CD4-positive, alpha-beta T cell (primary cell): ENCODE measurements around the gene SYNGR2. TPM values are rescaled to one million over a fixed set of nuclear protein-coding genes. Genes with fewer than 3 reads are reported as not detected.
"Not testable (repeated sequence)": the region's sequence is repeated elsewhere in the genome, so short reads cannot be mapped to it uniquely, and the experiment has no call there.

ENCODE experiments used
- ATAC-seq: fragments of 200-7000 bp; cut with Tn5 transposase; one replicate; pipeline ENCODE4 v1.10.0; 2022; ENCODE audit warnings: mild to moderate bottlenecking; ENCODE audit not compliant: poor library complexity
- CTCF ChIA-PET: fragments of 350-600 bp; sonication (Branson Sonifier 250); formaldehyde crosslinking; loops from one replicate; lab custom pipeline; 2021; ENCODE audit warnings: antibody characterized with exemption, inconsistent platforms; lab: Charles Lee
- POLR2A ChIA-PET: fragments of 350-600 bp; sonication (Branson Sonifier 250); formaldehyde crosslinking; loops from one replicate; lab custom pipeline; 2021; ENCODE audit warnings: antibody characterized with exemption, inconsistent platforms; lab: Charles Lee
- DNase-seq, 14 experiments: peaks; one replicate each; pipeline ENCODE4 v3.0.0-alpha.2; 2013 to 2020; ENCODE audit warnings: mixed read lengths in 2 of 14
- H3K27ac ChIP-seq, 2 donors: one replicate each; pipeline versions ENCODE4 v1.5.1 to v1.7.0; 2013; ENCODE audit warnings: low read length in 2 of 2, low read depth in 1 of 2, mild to moderate bottlenecking in 1 of 2
- H3K27me3 ChIP-seq, 2 experiments: 1 replicate in 1 of 2; 2 replicates in 1 of 2; pipeline versions ENCODE4 v1.6.1 to v1.7.0; 2013; ENCODE audit warnings: low read length in 2 of 2, control low read depth in 1 of 2, mild to moderate bottlenecking in 1 of 2, moderate library complexity in 1 of 2; ENCODE audit not compliant: insufficient read depth in 2 of 2, control insufficient read depth in 1 of 2
- H3K36me3 ChIP-seq: one replicate; pipeline ENCODE4 v1.6.1; 2013; ENCODE audit warnings: low read length, control low read depth; ENCODE audit not compliant: insufficient read depth
- H3K4me1 ChIP-seq: one replicate; pipeline ENCODE4 v1.6.1; 2013; ENCODE audit warnings: low read length, control low read depth; ENCODE audit not compliant: insufficient read depth
- H3K4me3 ChIP-seq: one replicate; pipeline ENCODE4 v1.5.1; 2013; ENCODE audit warnings: mild to moderate bottlenecking, low read length, moderate library complexity
- H3K9me3 ChIP-seq, 2 experiments: 1 replicate in 1 of 2; 2 replicates in 1 of 2; pipeline versions ENCODE4 v1.6.1 to v1.7.0; 2013; ENCODE audit warnings: low read length in 2 of 2, mild to moderate bottlenecking in 2 of 2, control low read depth in 1 of 2, moderate library complexity in 1 of 2; ENCODE audit not compliant: control insufficient read depth in 1 of 2, insufficient read depth in 1 of 2
- H3K27ac Mint-ChIP-seq: one replicate; pipeline ENCODE4 v1.8.0; 2020; ENCODE audit warnings: mixed read lengths
- H3K27me3 Mint-ChIP-seq: one replicate; pipeline ENCODE4 v1.8.0; 2021; ENCODE audit warnings: mixed read lengths
- H3K36me3 Mint-ChIP-seq: one replicate; pipeline ENCODE4 v1.8.0; 2021; ENCODE audit warnings: low read depth, mixed read lengths
- H3K4me1 Mint-ChIP-seq: one replicate; pipeline ENCODE4 v1.8.0; 2021; ENCODE audit warnings: low read depth, mixed read lengths
- H3K4me3 Mint-ChIP-seq: one replicate; pipeline ENCODE4 v1.8.0; 2020; ENCODE audit warnings: mild to moderate bottlenecking, mixed read lengths
- H3K9me3 Mint-ChIP-seq: one replicate; pipeline ENCODE4 v1.8.0; 2020; ENCODE audit warnings: mixed read lengths
- intact Hi-C, 2 experiments: fragments of 100-400 bp; cut with DNase I in 1 of 2; cut with micrococcal nuclease in 1 of 2; formaldehyde crosslinking; loops; one replicate each; pipeline versions ENCODE4 v1.15.1 to v1.9.0; 2023 to 2025; cut with DNase I, micrococcal nuclease
- total RNA-seq, 174 experiments: library from RNA in 2 of 174; stranded (reverse) in 2 of 174; gene quantifications; one replicate each; pipeline ENCODE4 v1.2.3 and lab custom pipeline; 2021 to 2026
- TF ChIP-seq, protein P1 (sequence below): fragments of 200-600 bp; IDR thresholded peaks from one replicate; pipeline ENCODE4 v1.8.0; 2022; ENCODE audit warnings: antibody characterized with exemption, mild to moderate bottlenecking

Gene SYNGR2
- total RNA-seq, 2 experiments from 2014 or later: 34.9 to 41.3 TPM

DNA sequence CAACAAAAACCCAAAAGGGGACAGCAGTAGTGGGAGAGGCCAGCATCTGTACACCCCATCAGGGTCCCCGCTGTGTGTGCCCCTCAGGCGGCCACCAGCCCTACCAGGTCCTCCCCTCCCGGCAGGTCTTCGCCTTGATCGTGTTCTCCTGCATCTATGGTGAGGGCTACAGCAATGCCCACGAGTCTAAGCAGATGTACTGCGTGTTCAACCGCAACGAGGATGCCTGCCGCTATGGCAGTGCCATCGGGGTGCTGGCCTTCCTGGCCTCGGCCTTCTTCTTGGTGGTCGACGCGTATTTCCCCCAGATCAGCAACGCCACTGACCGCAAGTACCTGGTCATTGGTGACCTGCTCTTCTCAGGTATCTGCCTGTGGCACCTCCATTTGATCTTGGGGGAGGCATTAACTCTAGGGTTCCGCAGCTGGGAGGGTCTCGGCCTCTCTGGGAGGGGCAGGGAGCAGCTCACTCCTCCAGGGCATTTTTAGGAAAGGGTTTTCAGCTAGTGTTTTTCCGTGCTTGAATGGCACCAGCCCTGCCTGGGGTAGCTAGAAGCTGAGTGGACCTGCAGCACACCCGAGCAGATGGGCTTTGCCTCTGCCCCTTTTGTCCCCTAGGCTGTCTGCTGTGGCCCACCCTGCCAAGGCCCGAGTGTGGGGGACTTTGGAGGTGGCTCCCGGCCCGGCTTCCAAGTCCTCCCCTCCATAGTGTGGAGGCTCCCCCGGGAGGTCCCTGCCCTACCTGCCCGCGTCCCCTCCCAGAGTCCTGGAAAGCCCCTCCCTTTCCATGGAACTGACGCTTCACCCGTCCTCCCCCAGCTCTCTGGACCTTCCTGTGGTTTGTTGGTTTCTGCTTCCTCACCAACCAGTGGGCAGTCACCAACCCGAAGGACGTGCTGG, 2.6 kb downstream of the SYNGR2 start:
- TF ChIP-seq, protein P1, sequence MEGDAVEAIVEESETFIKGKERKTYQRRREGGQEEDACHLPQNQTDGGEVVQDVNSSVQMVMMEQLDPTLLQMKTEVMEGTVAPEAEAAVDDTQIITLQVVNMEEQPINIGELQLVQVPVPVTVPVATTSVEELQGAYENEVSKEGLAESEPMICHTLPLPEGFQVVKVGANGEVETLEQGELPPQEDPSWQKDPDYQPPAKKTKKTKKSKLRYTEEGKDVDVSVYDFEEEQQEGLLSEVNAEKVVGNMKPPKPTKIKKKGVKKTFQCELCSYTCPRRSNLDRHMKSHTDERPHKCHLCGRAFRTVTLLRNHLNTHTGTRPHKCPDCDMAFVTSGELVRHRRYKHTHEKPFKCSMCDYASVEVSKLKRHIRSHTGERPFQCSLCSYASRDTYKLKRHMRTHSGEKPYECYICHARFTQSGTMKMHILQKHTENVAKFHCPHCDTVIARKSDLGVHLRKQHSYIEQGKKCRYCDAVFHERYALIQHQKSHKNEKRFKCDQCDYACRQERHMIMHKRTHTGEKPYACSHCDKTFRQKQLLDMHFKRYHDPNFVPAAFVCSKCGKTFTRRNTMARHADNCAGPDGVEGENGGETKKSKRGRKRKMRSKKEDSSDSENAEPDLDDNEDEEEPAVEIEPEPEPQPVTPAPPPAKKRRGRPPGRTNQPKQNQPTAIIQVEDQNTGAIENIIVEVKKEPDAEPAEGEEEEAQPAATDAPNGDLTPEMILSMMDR: no peak
- Mint-ChIP-seq H3K4me1 (peaks cover 54% of the 10 kb centered on the region), H3K36me3 (peaks cover 21% of the 10 kb centered on the region), H3K27ac (peak overlapping the region; percentile 71), H3K4me3 (peak overlapping the region; percentile 79), H3K9me3 (no peaks in the 10 kb centered on the region), H3K27me3 (no peaks in the 10 kb centered on the region)
- Histone ChIP-seq H3K27me3 (no peaks in the 10 kb centered on the region), H3K4me1 (peaks cover 77% of the 10 kb centered on the region), H3K9me3 (no peaks in the 10 kb centered on the region), H3K36me3 (peaks cover 22% of the 10 kb centered on the region), H3K4me3 (no peak overlapping the region), H3K27ac (no peak overlapping the region)
- POLR2A ChIA-PET: interaction anchor here (0.7 to 1.3 kb wide), 3 partner anchors 28 to 46 kb away, joined by 3 to 5 read pairs (median 4); no protein-coding TSS in a partner anchor
- no peak for ATAC-seq
- peak in 1 of 14 experiments; percentile 36 for DNase-seq
- intact Hi-C loops: loop anchor here in 1 of 2 experiments (5.0 kb wide), 1 partner anchor 214 kb away; the partner anchor contains the start of gene TNRC6C
- CTCF ChIA-PET: interaction anchor here (2.0 kb wide), 1 partner anchor 80 kb away, joined by 5 read pairs; no protein-coding TSS in a partner anchor

DNA sequence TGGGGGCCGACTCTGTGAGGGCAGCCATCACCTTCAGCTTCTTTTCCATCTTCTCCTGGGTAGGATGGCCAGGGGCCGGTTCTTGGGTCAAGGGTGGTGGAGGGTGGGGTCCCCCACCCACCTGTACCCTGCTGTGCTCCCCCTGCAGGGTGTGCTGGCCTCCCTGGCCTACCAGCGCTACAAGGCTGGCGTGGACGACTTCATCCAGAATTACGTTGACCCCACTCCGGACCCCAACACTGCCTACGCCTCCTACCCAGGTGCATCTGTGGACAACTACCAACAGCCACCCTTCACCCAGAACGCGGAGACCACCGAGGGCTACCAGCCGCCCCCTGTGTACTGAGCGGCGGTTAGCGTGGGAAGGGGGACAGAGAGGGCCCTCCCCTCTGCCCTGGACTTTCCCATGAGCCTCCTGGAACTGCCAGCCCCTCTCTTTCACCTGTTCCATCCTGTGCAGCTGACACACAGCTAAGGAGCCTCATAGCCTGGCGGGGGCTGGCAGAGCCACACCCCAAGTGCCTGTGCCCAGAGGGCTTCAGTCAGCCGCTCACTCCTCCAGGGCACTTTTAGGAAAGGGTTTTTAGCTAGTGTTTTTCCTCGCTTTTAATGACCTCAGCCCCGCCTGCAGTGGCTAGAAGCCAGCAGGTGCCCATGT, 3.3 kb downstream of the SYNGR2 start:
- Mint-ChIP-seq H3K27ac (peak overlapping the region; percentile 88), H3K4me1 (peaks cover 62% of the 10 kb centered on the region), H3K4me3 (peak overlapping the region; percentile 77), H3K36me3 (peaks cover 21% of the 10 kb centered on the region)
- ChIA-PET CTCF (interaction anchor here (2.0 kb wide), 1 partner anchor 79 kb away, joined by 5 read pairs; no protein-coding TSS in a partner anchor), POLR2A (interaction anchor here (0.7 to 3.6 kb wide), 5 partner anchors 13 to 47 kb away, joined by 3 to 10 read pairs (median 4); no protein-coding TSS in a partner anchor)
- Histone ChIP-seq H3K27ac (peak overlapping the region in 1 of 2 donors; percentile 27), H3K4me1 (peaks cover 85% of the 10 kb centered on the region), H3K36me3 (peaks cover 22% of the 10 kb centered on the region)
- ATAC-seq, DNase-seq, H3K27me3 ChIP-seq, H3K9me3 ChIP-seq, H3K4me3 ChIP-seq, H3K9me3 Mint-ChIP-seq, H3K27me3 Mint-ChIP-seq: not testable (repeated sequence)
- intact Hi-C loops: loop anchor here in 1 of 2 experiments (5.0 kb wide), 1 partner anchor 214 kb away; the partner anchor contains the start of gene TNRC6C

DNA sequence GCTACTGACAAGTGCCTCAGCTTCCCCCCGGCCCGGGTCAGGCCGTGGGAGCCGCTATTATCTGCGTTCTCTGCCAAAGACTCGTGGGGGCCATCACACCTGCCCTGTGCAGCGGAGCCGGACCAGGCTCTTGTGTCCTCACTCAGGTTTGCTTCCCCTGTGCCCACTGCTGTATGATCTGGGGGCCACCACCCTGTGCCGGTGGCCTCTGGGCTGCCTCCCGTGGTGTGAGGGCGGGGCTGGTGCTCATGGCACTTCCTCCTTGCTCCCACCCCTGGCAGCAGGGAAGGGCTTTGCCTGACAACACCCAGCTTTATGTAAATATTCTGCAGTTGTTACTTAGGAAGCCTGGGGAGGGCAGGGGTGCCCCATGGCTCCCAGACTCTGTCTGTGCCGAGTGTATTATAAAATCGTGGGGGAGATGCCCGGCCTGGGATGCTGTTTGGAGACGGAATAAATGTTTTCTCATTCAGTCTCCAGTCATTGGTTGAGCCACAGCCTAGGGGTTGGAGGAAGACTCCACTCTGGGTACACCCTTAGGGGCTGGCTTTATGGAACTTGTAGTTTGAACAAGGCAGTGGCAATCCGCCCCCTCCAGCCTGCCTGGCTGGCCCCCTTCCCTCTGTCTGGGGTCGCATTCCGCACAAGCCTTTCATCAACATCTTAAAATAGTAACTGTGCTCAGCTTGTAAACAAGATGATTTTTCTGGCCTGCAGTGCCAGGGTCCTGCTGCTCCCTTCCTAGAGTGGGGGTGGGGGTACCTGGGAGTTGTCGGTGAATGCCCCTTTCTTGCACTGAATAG, 4.1 kb downstream of the SYNGR2 start:
- peak overlapping the region; percentile 77 for H3K4me3 Mint-ChIP-seq
- H3K36me3 Mint-ChIP-seq: peaks cover 21% of the 10 kb centered on the region
- CTCF ChIA-PET: interaction anchor here (1.5 kb wide), 1 partner anchor 31 kb away, joined by 3 read pairs; no protein-coding TSS in a partner anchor
- TF ChIP-seq, protein P1: no peak
- no peaks in the 10 kb centered on the region for H3K9me3 ChIP-seq
- no peaks in the 10 kb centered on the region for H3K27me3 Mint-ChIP-seq
- peak overlapping the region; percentile 27 to 60 for H3K27ac ChIP-seq
- peaks cover 63% of the 10 kb centered on the region for H3K4me1 Mint-ChIP-seq
- no peaks in the 10 kb centered on the region for H3K9me3 Mint-ChIP-seq
- peaks cover 22% of the 10 kb centered on the region for H3K36me3 ChIP-seq
- peak in 2 of 14 experiments; percentile 36 to 43 for DNase-seq
- H3K4me1 ChIP-seq: peaks cover 87% of the 10 kb centered on the region
- H3K27me3 ChIP-seq: no peaks in the 10 kb centered on the region
- no peak overlapping the region for H3K4me3 ChIP-seq
- H3K27ac Mint-ChIP-seq: peak overlapping the region; percentile 88
- POLR2A ChIA-PET: interaction anchor here (1.0 to 3.6 kb wide), 4 partner anchors 13 to 47 kb away, joined by 3 to 10 read pairs (median 4); no protein-coding TSS in a partner anchor
- intact Hi-C loops: loop anchor here in 1 of 2 experiments (5.0 kb wide), 1 partner anchor 215 kb away; the partner anchor contains the start of gene TNRC6C
- no peak for ATAC-seq
